Measurements from ENCODE around the gene TUFM. TPM values are rescaled to one million over a fixed set of nuclear protein-coding genes. Genes with fewer than 3 reads are reported as not detected.

TUFM gene
- total and polyA plus RNA-seq, 2 of the 8 experiments (the other 6 are each of a cell fraction or from before 2014, with no cell fraction given) = 216 to 249 TPM

DNA sequence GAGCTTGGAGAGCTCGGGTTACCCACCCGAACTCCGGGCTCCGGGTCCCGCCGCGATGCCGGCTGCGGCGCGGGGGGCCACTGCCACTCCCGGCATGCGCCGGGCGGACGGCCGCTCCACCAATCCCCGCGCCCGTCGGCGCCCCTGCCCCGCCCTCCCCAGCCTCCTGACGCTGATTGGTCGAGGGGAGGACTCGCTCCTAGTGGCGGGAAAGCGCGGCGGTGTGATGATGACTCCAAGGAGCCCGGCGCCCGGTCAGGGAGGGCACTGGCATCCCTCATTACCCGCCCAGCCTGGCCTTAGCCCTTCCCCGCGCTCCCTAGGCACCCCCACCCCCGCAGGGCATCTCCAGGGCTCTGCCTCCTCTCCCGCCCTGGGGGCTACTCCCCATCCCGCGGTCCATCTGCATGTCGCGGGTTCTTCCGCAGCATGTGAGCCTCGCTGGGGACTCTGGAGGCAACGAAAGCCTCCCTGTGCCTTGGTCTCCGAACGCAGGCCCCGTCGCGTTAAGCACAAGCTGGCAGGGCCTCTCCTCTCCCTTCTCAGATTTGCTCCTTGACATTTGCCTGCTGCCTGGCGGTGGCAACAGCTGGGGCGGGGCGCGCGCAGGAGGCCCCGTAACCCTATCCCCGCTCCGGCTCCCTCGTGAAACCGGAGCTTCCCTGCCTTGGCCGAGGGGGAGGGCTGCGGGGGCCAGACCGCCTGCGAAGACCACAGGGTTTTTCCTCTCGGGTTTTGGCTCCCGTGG, 33.9 kb upstream of the TUFM start:
- peak overlapping the region; percentile 72; the same call in 1 of the 2 replicates for H2BK15ac ChIP-seq (ENCODE audit: low read length)
- H3K36me3 ChIP-seq (ENCODE audit: control insufficient read depth in 2 of 4, insufficient read depth in 4 of 4, low read length in 3 of 4) = no peaks in the 10 kb centered on the region
- no peak overlapping the region for H2AK5ac ChIP-seq (ENCODE audit: low read depth, low read length)
- H4K8ac ChIP-seq (ENCODE audit: extremely low read depth, insufficient read depth, low read length) = peak overlapping the region; percentile 97; the same call in 1 of the 2 replicates
- peak overlapping the region; percentile 17 for H4K5ac ChIP-seq (ENCODE audit: insufficient read length, low read depth, low read length)
- no peak overlapping the region for H2BK120ac ChIP-seq (replicated peaks; ENCODE audit: low read depth, low read length)
- H2BK20ac ChIP-seq (ENCODE audit: low read length) = peak overlapping the region; percentile 48; the same call in 1 of the 2 replicates
- no peak overlapping the region for H3K14ac ChIP-seq (ENCODE audit: insufficient read length)
- H2BK5ac ChIP-seq (ENCODE audit: low read depth, low read length) = peak overlapping the region; percentile 71; the same call in 1 of the 2 replicates
- H3K79me1 ChIP-seq (ENCODE audit: low read depth, low read length) = no peaks in the 10 kb centered on the region; the same call in none of the 2 replicates
- H3K23me2 ChIP-seq (ENCODE audit: low read depth, low read length) = peaks cover 13% of the 10 kb centered on the region
- POLR2A ChIA-PET (ENCODE audit: partially characterized antibody) = interaction anchor here (0.7 to 13.3 kb wide), 18 partner anchors 9 to 94 kb away, joined by 3 to 164 read pairs (median 6); partner anchors contain the start of genes ATXN2L, NFATC2IP, SH2B1 and TUFM
- DNase-seq (ENCODE audit: low read depth in 1 of 2, low spot score in 2 of 2) (peak; percentile 67 to 89), FAIRE-seq (no peak)
- peak overlapping the region; percentile 59; the same call in 1 of the 2 replicates for H3K27ac ChIP-seq (ENCODE audit: low read depth, low read length)
- peak overlapping the region; percentile 61 to 78 (median 68) for H3K4me3 ChIP-seq (ENCODE audit: extremely low read depth in 1 of 4, insufficient read depth in 2 of 4, low read depth in 3 of 4, low read length in 4 of 4)
- 2% methylated on average over 47 of the region's 66 CpGs; no CpG with 5 or more reads in 1 of the 2 experiments for WGBS, 2 experiments (ENCODE audit: extremely low coverage in 1 of 2, insufficient coverage in 1 of 2, insufficient read length in 1 of 2, insufficient replicate concordance in 2 of 2, low coverage in 1 of 2, low lambda C conversion rate in 2 of 2, missing lambda C conversion rate in 1 of 2)
- H2AFZ ChIP-seq (ENCODE audit: low read length) = peak overlapping the region; percentile 20; the same call in 1 of the 2 replicates
- H3K4me2 ChIP-seq (ENCODE audit: insufficient read depth in 1 of 2, low read depth in 2 of 2, low read length in 2 of 2) = peak overlapping the region; percentile 78 to 84
- peak overlapping the region; percentile 97 for H3K18ac ChIP-seq (ENCODE audit: extremely low read depth, low read length)
- CTCF ChIA-PET (ENCODE audit: partially characterized antibody) = interaction anchor here (0.9 to 2.7 kb wide), 4 partner anchors 32 to 64 kb away, joined by 3 to 18 read pairs (median 4); no protein-coding TSS in a partner anchor
- peak overlapping the region; percentile 98; the same call in 1 of the 2 replicates for H2BK12ac ChIP-seq (ENCODE audit: low read depth, low read length)
- H3K27me3 ChIP-seq (replicated peaks in 1 of 4; ENCODE audit: control insufficient read depth in 3 of 4, extremely low read depth in 1 of 4, insufficient read depth in 3 of 4, low read length in 3 of 4) = peaks cover 0 to 8% (median 7%) of the 10 kb centered on the region in 4 experiments; a peak in 2 of 7 replicates
- peak overlapping the region; percentile 67 for H3K56ac ChIP-seq (replicated peaks; ENCODE audit: insufficient read length, low read depth, low read length)
- peak overlapping the region in 3 of 4 experiments; percentile 69 to 74 (median 74); a peak in 6 of 7 replicates for H3K9ac ChIP-seq (replicated peaks in 1 of 4; ENCODE audit: extremely low read depth in 1 of 4, low read depth in 3 of 4, low read length in 3 of 4)
- no peaks in the 10 kb centered on the region for H3K79me2 ChIP-seq (ENCODE audit: control insufficient read depth in 1 of 2, insufficient read depth in 2 of 2, low read length in 2 of 2)
- H3K23ac ChIP-seq (ENCODE audit: insufficient read length) = no peak overlapping the region
- H4K91ac ChIP-seq (replicated peaks; ENCODE audit: insufficient read length, low read length) = peak overlapping the region; percentile 93
- peaks cover 0 to 41% (median 30%) of the 10 kb centered on the region in 4 experiments; a peak in 6 of 7 replicates for H3K4me1 ChIP-seq (replicated peaks in 1 of 4; ENCODE audit: control insufficient read depth in 3 of 4, insufficient read depth in 4 of 4, low read length in 3 of 4)
- no peaks in the 10 kb centered on the region for H3K9me3 ChIP-seq (ENCODE audit: insufficient read depth in 2 of 2, low read depth in 1 of 2, low read length in 1 of 2)
- H3K4ac ChIP-seq (replicated peaks; ENCODE audit: insufficient read length, low read depth, low read length) = peak overlapping the region; percentile 70
- H4K20me1 ChIP-seq (replicated peaks in 1 of 2; ENCODE audit: control insufficient read depth in 1 of 2, insufficient read depth in 2 of 2, low read length in 2 of 2) = peaks cover 2% of the 10 kb centered on the region in 2 experiments
- TF ChIP-seq HDAC2 (IDR thresholded peaks at IDR 0.05; ENCODE audit: borderline replicate concordance in 1 of 2, low read depth in 2 of 2, low read length in 2 of 2) = peak in 1 of 2 experiments; percentile 79; a peak in 1 of 4 replicates
- no peak for TF ChIP-seq MAFK (IDR thresholded peaks at IDR 0.05; ENCODE audit: low read depth, low read length)
- TF ChIP-seq, protein P1, sequence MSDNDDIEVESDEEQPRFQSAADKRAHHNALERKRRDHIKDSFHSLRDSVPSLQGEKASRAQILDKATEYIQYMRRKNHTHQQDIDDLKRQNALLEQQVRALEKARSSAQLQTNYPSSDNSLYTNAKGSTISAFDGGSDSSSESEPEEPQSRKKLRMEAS (IDR thresholded peaks at IDR 0.05) = peak; percentile 96
- TF ChIP-seq, protein P2, sequence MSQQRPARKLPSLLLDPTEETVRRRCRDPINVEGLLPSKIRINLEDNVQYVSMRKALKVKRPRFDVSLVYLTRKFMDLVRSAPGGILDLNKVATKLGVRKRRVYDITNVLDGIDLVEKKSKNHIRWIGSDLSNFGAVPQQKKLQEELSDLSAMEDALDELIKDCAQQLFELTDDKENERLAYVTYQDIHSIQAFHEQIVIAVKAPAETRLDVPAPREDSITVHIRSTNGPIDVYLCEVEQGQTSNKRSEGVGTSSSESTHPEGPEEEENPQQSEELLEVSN (IDR thresholded peaks at IDR 0.05) = peak; percentile 99
- TF ChIP-seq POLR2A (IDR thresholded peaks at IDR 0.05; ENCODE audit: control extremely low read depth in 1 of 2, low read depth in 2 of 2, low read length in 2 of 2) = peak in 1 of 2 experiments; percentile 46; a peak in 1 of 3 replicates
- TF ChIP-seq SP1 (IDR thresholded peaks at IDR 0.05; ENCODE audit: low read depth, low read length) = peak; percentile 52; the same call in 1 of the 2 replicates
- TF ChIP-seq PHF8 (conservative IDR thresholded peaks at IDR 0.05; ENCODE audit: low read depth, low read length) = peak; percentile 56; the same call in 1 of the 2 replicates
- peak; percentile 81 for TF ChIP-seq KDM4A (IDR thresholded peaks at IDR 0.05; ENCODE audit: low read depth, low read length, severe bottlenecking)
- TF ChIP-seq ASH2L (IDR thresholded peaks at IDR 0.05; ENCODE audit: low read length) = peak; percentile 26
- no peak for TF ChIP-seq SP2 (IDR thresholded peaks at IDR 0.05; ENCODE audit: low read length)

Measured in H1 (cell line).